Measurements from ENCODE around the gene CCNB3.

- no peak for TF ChIP-seq POLR2A (IDR thresholded peaks at IDR 0.05)
- TF ChIP-seq CTCF (IDR thresholded peaks at IDR 0.05), result no peak
Measured at GRCh38 chrX:50200907-50201306, 3.7 kb upstream of the CCNB3 start, which contains the start of gene AKAP4.
